GM18526 (cell line): Measurements from ENCODE around the gene SFTPB.

Source experiments
- POLR2A ChIP-seq: IDR thresholded peaks from 3 replicates; pipeline ENCODE4 v1.6.1; 2011; ENCODE audit not compliant: insufficient read length; ENCODE audit errors: extremely low read depth

Gene SFTPB

GRCh38 chr2:85613717-85614515, 54.1 kb downstream of the SFTPB start:
- TF ChIP-seq POLR2A: no peak

DNA sequence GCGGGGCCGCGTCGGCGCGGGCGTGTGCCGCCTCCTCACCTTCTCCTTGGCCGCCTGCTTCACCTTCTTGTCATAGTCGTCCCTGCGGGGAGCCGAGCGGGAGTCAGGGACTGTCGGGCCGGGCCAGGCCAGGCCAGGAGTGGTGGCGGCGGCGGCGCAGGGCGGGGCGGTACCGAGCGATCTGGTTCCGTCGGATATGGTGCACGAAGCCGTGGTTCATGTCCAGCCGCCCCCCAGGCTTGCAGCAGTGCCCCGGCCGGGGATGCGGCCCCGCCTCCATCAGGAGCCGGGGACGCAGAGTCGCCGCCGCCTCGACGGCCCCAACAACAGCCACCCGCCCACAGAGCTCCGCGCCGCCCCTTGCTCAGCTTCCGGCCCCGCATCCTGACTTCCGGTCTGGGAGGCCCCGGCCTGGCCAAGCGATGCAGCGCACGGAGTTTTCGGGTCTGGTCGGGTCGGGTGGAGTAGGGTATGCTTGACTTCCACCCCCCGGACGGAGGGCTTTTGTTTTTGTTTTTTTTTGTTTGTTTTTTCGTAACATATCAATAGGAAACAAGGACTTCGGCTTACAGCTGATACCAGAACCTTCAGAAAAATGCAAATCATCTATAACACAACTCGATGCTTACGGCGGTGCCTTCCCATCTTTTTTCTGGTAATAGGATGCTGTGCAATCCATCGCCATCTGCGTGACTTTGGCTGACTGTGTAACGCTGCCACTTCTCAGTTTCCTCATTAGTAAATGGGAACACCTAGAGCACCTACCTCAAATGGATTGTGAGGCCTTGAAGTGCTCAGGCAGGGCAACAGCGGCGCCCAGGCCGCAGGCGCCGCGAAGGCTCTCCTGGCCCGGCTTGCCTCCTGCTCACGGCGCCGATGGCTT, 56.1 kb downstream of the SFTPB start, which contains the start of gene C2orf68:
Gene C2orf68, minus strand, starts transcription at position 362 of the 883 bp plus-strand sequence. Its CDS starts 82 bp downstream, at position 280.
- peak; percentile 73 for TF ChIP-seq POLR2A

GRCh38 chr2:85611217-85611704, 56.7 kb downstream of the SFTPB start:
- TF ChIP-seq POLR2A: no peak
